ENCODE measurements around the gene FERMT3.

FERMT3 gene

DNA sequence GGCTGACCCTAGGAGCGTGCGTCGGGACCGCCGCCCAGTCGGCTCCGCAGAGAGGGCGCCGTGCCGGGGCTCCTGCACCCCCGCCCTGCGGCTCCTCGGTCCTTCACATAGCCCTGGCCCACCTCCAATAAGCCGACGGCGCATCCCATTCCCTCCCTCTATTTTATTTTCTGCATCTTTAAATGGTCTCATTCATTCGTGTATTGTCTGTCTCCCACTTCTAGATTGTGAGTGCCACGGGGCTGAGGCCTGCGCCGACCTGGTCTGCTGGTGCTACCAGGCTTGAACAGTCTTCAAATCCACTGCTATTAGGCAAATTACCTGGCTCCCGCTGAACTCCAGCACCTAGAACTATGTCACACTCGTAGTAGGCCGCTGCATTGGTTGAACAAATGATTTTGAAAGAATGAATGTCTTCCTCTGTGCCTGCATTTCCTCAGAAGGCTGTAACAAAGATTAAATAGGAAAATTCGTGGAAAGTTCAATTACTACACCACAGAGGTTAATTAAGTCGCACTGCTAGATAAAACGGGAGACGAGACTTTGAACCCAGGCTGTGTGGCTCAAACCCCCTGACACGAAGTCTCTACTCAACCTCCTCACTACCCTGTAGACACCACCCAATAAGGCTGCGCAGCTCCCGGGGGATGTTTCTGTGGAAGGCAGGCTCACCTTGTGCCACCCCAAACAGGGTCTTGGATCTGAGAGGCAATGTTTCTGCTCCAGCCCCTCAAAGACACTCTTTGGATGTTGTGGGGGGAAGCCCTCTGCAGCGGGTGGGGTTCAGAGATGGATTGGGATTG is 41.4 kb downstream of the FERMT3 start:
- DNase-seq = no peak
- TF ChIP-seq EZH2phosphoT487 (IDR thresholded peaks at IDR 0.05; ENCODE audit: low read length) (no peak), EZH2 (optimal IDR thresholded peaks at IDR 0.05; ENCODE audit: low read depth, low read length) (no peak)
- TF ChIP-seq, protein P1, sequence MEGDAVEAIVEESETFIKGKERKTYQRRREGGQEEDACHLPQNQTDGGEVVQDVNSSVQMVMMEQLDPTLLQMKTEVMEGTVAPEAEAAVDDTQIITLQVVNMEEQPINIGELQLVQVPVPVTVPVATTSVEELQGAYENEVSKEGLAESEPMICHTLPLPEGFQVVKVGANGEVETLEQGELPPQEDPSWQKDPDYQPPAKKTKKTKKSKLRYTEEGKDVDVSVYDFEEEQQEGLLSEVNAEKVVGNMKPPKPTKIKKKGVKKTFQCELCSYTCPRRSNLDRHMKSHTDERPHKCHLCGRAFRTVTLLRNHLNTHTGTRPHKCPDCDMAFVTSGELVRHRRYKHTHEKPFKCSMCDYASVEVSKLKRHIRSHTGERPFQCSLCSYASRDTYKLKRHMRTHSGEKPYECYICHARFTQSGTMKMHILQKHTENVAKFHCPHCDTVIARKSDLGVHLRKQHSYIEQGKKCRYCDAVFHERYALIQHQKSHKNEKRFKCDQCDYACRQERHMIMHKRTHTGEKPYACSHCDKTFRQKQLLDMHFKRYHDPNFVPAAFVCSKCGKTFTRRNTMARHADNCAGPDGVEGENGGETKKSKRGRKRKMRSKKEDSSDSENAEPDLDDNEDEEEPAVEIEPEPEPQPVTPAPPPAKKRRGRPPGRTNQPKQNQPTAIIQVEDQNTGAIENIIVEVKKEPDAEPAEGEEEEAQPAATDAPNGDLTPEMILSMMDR (IDR thresholded peaks at IDR 0.05; ENCODE audit: low read length) = no peak
- H2AFZ ChIP-seq (ENCODE audit: low read length) = peak overlapping the region; percentile 90

DNA sequence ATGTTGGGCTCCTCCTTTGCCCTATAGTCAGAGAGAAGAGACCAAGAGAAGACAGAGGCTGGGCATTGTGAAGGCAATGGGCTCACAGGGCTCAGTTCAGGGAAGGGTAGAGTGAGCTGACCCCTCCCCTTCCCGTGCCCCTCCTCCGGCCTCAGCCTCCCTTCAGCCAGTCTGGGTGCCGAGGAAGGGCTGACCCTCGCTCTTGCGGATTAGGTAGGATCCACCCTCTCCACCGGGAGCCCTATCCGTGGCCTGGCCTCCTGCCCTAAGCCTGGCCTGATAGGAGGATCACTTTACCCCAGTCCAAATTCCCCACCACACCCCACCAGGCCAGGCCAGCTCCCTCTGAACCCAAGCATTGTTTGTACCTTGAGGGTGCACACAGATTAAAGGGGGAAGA is 42.1 kb downstream of the FERMT3 start:
- Histone ChIP-seq H3K36me3 (replicated peaks; ENCODE audit: insufficient read depth, low read length) (no peaks in the 10 kb centered on the region), H3K4me3 (ENCODE audit: low read length) (no peak overlapping the region), H3K4me1 (ENCODE audit: low read length) (no peaks in the 10 kb centered on the region; the same call in 1 of the 2 replicates), H3K27ac (ENCODE audit: low read length) (no peak overlapping the region), H2AFZ (ENCODE audit: low read length) (no peak overlapping the region), H3K9me3 (replicated peaks; ENCODE audit: insufficient read depth, low read length) (no peaks in the 10 kb centered on the region), H3K4me2 (ENCODE audit: low read depth, low read length) (no peak overlapping the region), H3K79me2 (ENCODE audit: low read length) (peaks cover 36% of the 10 kb centered on the region), H3F3A (ENCODE audit: insufficient read depth, low read length) (peaks cover 8% of the 10 kb centered on the region; the same call in 1 of the 2 replicates), H3K27me3 (replicated peaks; ENCODE audit: insufficient read depth, low read length) (peaks cover 5% of the 10 kb centered on the region; the same call in 1 of the 2 replicates), H3K9ac (ENCODE audit: low read length) (no peak overlapping the region), H3K9me2 (replicated peaks; ENCODE audit: insufficient read depth, low read length) (no peaks in the 10 kb centered on the region), H4K20me1 (ENCODE audit: insufficient read depth, low read length) (no peaks in the 10 kb centered on the region)
- no peak for DNase-seq
- TF ChIP-seq, protein P1 (IDR thresholded peaks at IDR 0.05; ENCODE audit: low read length) = no peak
- TF ChIP-seq EZH2 (optimal IDR thresholded peaks at IDR 0.05; ENCODE audit: low read depth, low read length) = no peak
- TF ChIP-seq EZH2phosphoT487 (IDR thresholded peaks at IDR 0.05; ENCODE audit: low read length) = no peak

More for the DNA sequence above, 41.4 kb downstream of the FERMT3 start:
- no peaks in the 10 kb centered on the region; the same call in 1 of the 2 replicates for H3K4me1 ChIP-seq (ENCODE audit: low read length)
- no peaks in the 10 kb centered on the region for H3K36me3 ChIP-seq (replicated peaks; ENCODE audit: insufficient read depth, low read length)
- H3K79me2 ChIP-seq (ENCODE audit: low read length) = peaks cover 36% of the 10 kb centered on the region
- peak overlapping the region; percentile 82 for H3K4me3 ChIP-seq (ENCODE audit: low read length)
- peaks cover 5% of the 10 kb centered on the region; the same call in 1 of the 2 replicates for H3K27me3 ChIP-seq (replicated peaks; ENCODE audit: insufficient read depth, low read length)
- H4K20me1 ChIP-seq (ENCODE audit: insufficient read depth, low read length) = no peaks in the 10 kb centered on the region
- no peak overlapping the region for H3K27ac ChIP-seq (ENCODE audit: low read length)
- no peak overlapping the region for H3K9ac ChIP-seq (ENCODE audit: low read length)
- H3K9me2 ChIP-seq (replicated peaks; ENCODE audit: insufficient read depth, low read length) = no peaks in the 10 kb centered on the region
- H3F3A ChIP-seq (ENCODE audit: insufficient read depth, low read length) = peaks cover 13% of the 10 kb centered on the region; the same call in 1 of the 2 replicates
- peak overlapping the region; percentile 100 for H3K4me2 ChIP-seq (ENCODE audit: low read depth, low read length)
- no peaks in the 10 kb centered on the region for H3K9me3 ChIP-seq (replicated peaks; ENCODE audit: insufficient read depth, low read length)

DNA sequence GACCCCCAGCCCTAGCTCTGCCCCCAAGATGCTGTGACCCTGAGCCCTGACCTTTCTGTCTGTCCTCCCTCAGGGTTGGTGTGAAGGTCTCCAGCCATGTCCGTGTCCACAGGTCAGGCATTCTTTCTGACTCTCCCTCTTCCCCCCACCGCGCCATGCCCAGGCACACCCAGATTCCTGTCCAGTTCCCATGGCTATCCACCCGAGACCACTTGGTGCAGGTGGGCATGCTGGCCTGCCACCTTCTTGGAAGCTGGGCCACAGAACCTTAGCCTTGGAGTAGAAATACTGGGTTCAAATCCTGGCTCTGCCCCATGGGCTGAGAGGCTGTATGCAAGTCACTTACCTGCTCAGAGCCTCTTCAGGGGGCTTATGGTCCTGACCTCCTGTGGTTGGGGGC is 42.5 kb downstream of the FERMT3 start:
- Histone ChIP-seq H3K9ac (ENCODE audit: low read length) (no peak overlapping the region), H3K4me2 (ENCODE audit: low read depth, low read length) (no peak overlapping the region), H4K20me1 (ENCODE audit: insufficient read depth, low read length) (no peaks in the 10 kb centered on the region), H3K9me2 (replicated peaks; ENCODE audit: insufficient read depth, low read length) (no peaks in the 10 kb centered on the region), H2AFZ (ENCODE audit: low read length) (no peak overlapping the region), H3K36me3 (replicated peaks; ENCODE audit: insufficient read depth, low read length) (no peaks in the 10 kb centered on the region), H3K4me3 (ENCODE audit: low read length) (no peak overlapping the region), H3K79me2 (ENCODE audit: low read length) (peaks cover 35% of the 10 kb centered on the region), H3K4me1 (ENCODE audit: low read length) (no peaks in the 10 kb centered on the region; the same call in 1 of the 2 replicates), H3K9me3 (replicated peaks; ENCODE audit: insufficient read depth, low read length) (no peaks in the 10 kb centered on the region), H3K27ac (ENCODE audit: low read length) (no peak overlapping the region), H3F3A (ENCODE audit: insufficient read depth, low read length) (0 out of 2 replicates have a peak, but pooled peaks cover 4% of the 10 kb centered on the region), H3K27me3 (replicated peaks; ENCODE audit: insufficient read depth, low read length) (peaks cover 5% of the 10 kb centered on the region; the same call in 1 of the 2 replicates)
- no peak for DNase-seq
- TF ChIP-seq EZH2phosphoT487 (IDR thresholded peaks at IDR 0.05; ENCODE audit: low read length) (no peak), EZH2 (optimal IDR thresholded peaks at IDR 0.05; ENCODE audit: low read depth, low read length) (no peak)
- TF ChIP-seq, protein P1 (IDR thresholded peaks at IDR 0.05; ENCODE audit: low read length) = no peak

Measured in MM.1S (cell line).